ENCODE data around the gene EDEM3.

Gene EDEM3

GRCh38 chr1:184775329-184775728 is 20.7 kb upstream of the EDEM3 start:
- TF ChIP-seq CTCF (IDR thresholded peaks at IDR 0.05; ENCODE audit: insufficient read depth, low read length, poor library complexity, severe bottlenecking) = no peak
- Histone ChIP-seq H3K27me3 (replicated peaks; ENCODE audit: control insufficient read depth, insufficient read depth, low read length) (no peaks in the 10 kb centered on the region), H3K36me3 (ENCODE audit: control insufficient read depth, insufficient read depth, low read length) (no peaks in the 10 kb centered on the region), H3K4me3 (replicated peaks; ENCODE audit: low read depth, low read length) (no peak overlapping the region)
- DNase-seq (ENCODE audit: extremely low read depth, insufficient read length) = no peak

GRCh38 chr1:184773762-184774320 is 19.2 kb upstream of the EDEM3 start:
- no peak for DNase-seq (ENCODE audit: extremely low read depth, insufficient read length)
- no peak for TF ChIP-seq CTCF (IDR thresholded peaks at IDR 0.05; ENCODE audit: insufficient read depth, low read length, poor library complexity, severe bottlenecking)
- H3K4me3 ChIP-seq (replicated peaks; ENCODE audit: low read depth, low read length) = no peak overlapping the region
- no peaks in the 10 kb centered on the region for H3K27me3 ChIP-seq (replicated peaks; ENCODE audit: control insufficient read depth, insufficient read depth, low read length)
- H3K36me3 ChIP-seq (ENCODE audit: control insufficient read depth, insufficient read depth, low read length) = no peaks in the 10 kb centered on the region

- no peaks in the 10 kb centered on the region for H3K36me3 ChIP-seq (ENCODE audit: control insufficient read depth, insufficient read depth, low read length)
- no peaks in the 10 kb centered on the region for H3K27me3 ChIP-seq (replicated peaks; ENCODE audit: control insufficient read depth, insufficient read depth, low read length)
- TF ChIP-seq CTCF (IDR thresholded peaks at IDR 0.05; ENCODE audit: insufficient read depth, low read length, poor library complexity, severe bottlenecking) = no peak
- no peak for DNase-seq (ENCODE audit: extremely low read depth, insufficient read length)
- no peak overlapping the region for H3K4me3 ChIP-seq (replicated peaks; ENCODE audit: low read depth, low read length)
These were observed 16.6 kb upstream of the EDEM3 start for GRCh38 chr1:184771190-184771691.

GRCh38 chr1:184770181-184770979 is 15.7 kb upstream of the EDEM3 start:
- no peak for TF ChIP-seq CTCF (IDR thresholded peaks at IDR 0.05; ENCODE audit: insufficient read depth, low read length, poor library complexity, severe bottlenecking)
- no peaks in the 10 kb centered on the region for H3K36me3 ChIP-seq (ENCODE audit: control insufficient read depth, insufficient read depth, low read length)
- H3K4me3 ChIP-seq (replicated peaks; ENCODE audit: low read depth, low read length) = no peak overlapping the region
- no peak for DNase-seq (ENCODE audit: extremely low read depth, insufficient read length)
- no peaks in the 10 kb centered on the region for H3K27me3 ChIP-seq (replicated peaks; ENCODE audit: control insufficient read depth, insufficient read depth, low read length)

- Histone ChIP-seq H3K27me3 (replicated peaks; ENCODE audit: control insufficient read depth, insufficient read depth, low read length) (no peaks in the 10 kb centered on the region), H3K36me3 (ENCODE audit: control insufficient read depth, insufficient read depth, low read length) (no peaks in the 10 kb centered on the region), H3K4me3 (replicated peaks; ENCODE audit: low read depth, low read length) (no peak overlapping the region)
- DNase-seq (ENCODE audit: extremely low read depth, insufficient read length) = no peak
- no peak for TF ChIP-seq CTCF (IDR thresholded peaks at IDR 0.05; ENCODE audit: insufficient read depth, low read length, poor library complexity, severe bottlenecking)
These were observed 14.6 kb upstream of the EDEM3 start for GRCh38 chr1:184769241-184769640.
